GM19397 (cell line): Measurements from ENCODE around the gene MAST4.

ENCODE experiments used
- ATAC-seq: cut with Tn5 transposase; IDR thresholded peaks from one replicate; pipeline ENCODE4 v1.9.1; 2021; ENCODE audit warnings: mild to moderate bottlenecking, moderate library complexity; ENCODE audit not compliant: unreplicated experiment

Gene MAST4

DNA sequence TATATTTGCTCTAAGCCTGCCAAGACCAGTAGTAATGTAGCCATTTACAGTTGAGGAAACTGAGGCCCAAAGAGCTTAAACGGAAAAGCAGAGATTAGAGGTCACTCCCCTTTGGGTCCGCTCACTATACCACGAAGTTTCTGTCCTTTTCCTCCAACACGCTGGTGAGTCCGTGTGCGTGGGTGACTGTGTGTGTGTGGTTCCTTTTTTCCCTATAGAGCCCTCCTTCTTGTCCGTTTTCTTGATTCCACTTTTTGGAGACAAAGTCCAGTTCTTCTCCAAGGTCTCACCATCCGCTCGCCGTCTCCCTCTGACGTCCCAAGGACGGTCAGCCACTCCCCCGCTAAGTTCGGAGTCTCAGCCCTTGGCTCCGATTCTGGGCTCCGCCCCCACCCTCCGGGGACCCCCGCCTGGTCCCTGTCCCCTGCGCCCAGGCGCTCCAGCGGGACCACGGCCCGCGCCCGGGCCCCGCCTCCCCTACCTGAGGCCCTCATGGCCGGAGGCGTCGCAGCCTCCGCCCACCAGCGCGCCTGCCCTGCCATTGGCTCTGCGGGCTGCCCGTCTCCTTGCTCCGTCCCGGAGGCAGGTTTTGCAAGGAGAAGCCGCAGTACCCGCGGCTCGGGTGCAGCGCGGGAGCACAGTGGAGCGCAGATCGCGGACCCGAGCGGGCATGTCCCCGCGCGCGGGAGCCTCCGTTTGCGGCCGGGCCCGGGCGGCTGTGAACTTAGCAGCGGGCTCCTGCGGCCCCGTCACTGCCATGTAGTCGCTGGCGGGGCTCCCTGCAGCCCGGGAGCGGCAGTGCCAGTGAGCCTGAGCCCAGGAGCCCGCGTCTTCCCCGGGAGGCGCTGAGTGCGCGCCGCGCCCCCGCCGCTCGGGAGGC is at the start of gene MAST4:
MAST4 (plus strand) TSS at position 638 of the 880 bp plus-strand sequence. CDS start 263 bp downstream, outside the sequence.
- ATAC-seq, result peak; percentile 98

DNA sequence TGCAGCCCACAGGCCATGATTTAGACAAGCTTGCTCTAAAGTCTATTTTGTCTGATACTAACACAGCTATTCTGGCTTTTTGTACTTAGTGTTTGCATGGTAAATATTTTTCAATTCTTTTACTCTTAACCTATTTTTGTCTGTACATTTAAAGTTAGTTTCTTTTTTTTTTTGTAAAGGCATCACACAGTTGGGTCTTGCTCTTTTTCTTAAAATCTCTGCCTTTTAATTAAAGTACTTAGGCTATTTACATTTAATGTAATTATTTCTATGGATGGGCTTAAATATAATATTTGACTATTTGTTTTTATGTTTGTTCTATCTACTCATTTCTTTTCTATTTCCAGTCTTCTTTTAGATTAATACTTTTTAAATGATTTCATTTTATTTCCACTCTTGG is 49.7 kb upstream of the MAST4 start:
- ATAC-seq, result no peak

- ATAC-seq, result no peak
These were observed 44.9 kb upstream of the MAST4 start for GRCh38 chr5:66551338-66551737.

DNA sequence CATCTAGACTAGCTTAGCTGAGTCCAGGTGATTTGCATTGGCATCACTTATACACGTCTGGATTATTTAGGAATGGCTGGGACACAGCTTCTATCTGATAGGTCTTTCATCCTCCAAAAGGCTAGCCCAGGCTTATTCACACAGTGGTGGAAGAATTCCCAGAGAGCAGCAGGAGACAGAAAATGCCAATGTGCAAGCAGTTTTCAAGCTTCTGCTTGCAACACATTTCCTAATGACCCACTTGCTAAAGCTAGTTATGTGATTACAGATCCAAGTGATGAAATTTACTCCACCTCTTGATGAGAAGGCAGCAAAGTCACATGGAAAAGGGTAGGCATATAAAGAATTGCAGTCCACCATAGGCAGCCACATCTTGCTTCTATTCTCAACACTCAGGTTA is 44.2 kb upstream of the MAST4 start:
- no peak for ATAC-seq

DNA sequence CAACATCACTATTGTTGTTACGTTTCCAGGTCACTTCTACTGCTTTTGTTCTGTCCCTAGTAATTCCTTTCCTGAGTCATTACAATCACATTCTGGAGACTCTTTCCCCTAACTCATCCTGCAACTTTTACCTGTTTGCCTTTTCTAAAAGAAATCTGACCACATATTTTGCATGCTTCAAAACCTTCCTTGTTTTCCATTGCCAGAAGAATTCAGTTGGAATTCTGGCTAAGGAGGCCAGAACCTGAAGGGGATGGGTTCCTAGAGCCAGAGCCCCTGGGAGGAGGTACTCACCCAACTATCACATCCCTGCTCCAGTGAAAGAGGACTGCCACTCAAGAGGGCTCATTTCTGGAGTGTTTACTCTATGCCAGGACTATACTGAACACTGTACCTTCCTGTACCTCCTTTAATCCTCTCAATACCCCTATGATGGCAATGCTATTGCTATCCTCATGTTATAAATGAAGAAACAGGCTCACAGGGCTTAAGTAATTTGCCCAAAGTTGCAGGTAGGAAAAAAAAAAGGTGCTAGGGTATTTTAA is 42.8 kb upstream of the MAST4 start:
- no peak for ATAC-seq

GRCh38 chr5:66553916-66554575 is 42.1 kb upstream of the MAST4 start:
- ATAC-seq, result peak; percentile 97

GRCh38 chr5:66554884-66555283 is 41.3 kb upstream of the MAST4 start:
- ATAC-seq, result no peak

DNA sequence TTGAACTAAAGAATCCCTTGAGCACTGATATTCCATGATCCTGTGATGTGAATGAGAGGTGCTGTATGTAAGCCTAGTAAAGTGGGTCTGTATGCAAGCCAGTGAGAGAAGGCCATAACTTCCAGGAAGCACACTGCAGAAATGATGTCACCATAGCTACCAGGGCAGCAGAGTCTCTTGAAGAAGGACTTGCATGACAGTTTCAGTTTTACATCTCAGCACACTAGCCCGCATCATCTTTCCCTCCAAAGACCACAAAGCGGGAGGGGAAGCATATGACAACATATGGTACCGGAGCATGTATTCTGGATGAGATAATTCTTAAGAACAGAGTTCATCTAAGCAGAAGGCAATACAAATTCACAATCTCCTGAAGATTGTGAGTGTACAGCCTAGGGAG is 37.6 kb upstream of the MAST4 start:
- peak; percentile 38 for ATAC-seq

DNA sequence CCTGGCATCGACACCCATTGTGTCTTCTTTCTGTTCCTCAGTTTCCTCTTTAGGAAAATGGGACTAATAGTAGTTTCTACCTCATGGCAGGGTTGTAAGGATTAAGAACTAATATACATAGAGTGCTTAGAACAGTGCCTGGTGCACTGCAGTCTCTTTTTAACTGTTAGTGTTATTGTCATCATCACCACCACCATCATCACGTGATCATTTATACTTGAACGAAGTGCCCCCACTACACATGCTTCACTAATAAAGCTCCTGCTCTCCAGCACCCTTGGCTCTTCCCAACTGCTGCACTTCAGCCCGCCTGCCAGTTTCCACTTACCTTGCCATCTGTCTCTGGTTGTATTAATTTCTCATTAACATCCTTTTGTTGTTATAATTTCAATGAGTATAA is 35.8 kb upstream of the MAST4 start:
- no peak for ATAC-seq

- no peak for ATAC-seq
These were observed 34.8 kb upstream of the MAST4 start for GRCh38 chr5:66561256-66561990.

DNA sequence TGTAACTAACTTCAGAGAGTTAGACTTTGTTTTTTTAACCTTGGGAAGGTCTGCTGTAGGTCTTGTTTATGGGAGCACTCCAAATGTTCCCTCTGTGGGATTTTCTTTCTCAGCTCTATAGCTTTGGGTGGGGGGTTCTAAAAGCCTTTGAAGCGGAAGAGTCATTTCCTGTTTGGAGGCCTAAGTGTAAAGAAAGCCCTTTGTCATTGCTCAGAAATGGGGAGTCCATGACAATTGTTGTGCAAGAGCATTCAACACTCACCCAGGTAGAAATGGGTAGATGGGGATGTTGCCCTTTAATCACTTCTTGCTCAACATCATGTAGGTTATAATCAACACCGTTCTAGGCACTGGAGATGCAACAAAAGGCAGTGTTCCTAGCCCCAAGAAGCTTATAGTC is 30.3 kb upstream of the MAST4 start:
- ATAC-seq, result no peak

DNA sequence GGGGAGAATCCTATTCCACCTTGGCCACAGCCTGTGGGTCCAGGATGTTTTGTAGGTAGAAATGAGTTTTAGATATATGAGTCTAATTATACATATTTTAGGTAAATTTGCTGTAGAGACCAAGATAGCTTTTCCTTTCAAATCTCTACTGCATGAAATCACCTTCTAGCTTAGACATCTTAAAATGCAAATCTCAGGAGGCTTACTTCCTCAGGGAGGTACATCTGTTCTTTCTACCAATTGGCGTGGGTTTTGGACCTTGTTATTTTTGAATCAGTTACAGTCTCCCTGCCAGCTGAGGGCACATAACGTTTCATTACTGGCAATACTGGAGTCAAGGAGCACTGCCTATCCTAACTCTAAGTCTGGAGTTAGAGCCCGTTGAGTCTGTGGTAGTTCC is 28.7 kb upstream of the MAST4 start:
- no peak for ATAC-seq

- ATAC-seq, result no peak
These were observed 26.0 kb upstream of the MAST4 start for GRCh38 chr5:66570201-66570600.

DNA sequence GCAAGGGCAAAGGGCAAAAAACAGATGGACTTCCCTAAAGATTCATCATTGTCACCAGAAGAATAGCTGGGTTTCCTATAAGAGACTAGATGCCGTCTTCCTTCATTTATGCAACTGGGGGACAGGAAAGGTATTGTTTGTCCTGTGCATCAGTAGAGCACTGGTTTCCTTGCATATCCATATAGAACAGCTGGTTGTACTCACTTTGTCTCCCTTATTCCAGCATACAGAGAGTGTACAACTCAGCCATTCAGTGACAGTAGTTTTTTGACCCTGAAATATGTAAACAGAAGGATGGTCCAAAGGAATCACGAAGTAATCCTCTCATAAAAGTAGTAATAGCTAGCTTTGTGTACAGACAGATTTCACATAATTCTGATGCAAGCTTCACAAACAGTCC is 22.5 kb upstream of the MAST4 start:
- ATAC-seq, result no peak

DNA sequence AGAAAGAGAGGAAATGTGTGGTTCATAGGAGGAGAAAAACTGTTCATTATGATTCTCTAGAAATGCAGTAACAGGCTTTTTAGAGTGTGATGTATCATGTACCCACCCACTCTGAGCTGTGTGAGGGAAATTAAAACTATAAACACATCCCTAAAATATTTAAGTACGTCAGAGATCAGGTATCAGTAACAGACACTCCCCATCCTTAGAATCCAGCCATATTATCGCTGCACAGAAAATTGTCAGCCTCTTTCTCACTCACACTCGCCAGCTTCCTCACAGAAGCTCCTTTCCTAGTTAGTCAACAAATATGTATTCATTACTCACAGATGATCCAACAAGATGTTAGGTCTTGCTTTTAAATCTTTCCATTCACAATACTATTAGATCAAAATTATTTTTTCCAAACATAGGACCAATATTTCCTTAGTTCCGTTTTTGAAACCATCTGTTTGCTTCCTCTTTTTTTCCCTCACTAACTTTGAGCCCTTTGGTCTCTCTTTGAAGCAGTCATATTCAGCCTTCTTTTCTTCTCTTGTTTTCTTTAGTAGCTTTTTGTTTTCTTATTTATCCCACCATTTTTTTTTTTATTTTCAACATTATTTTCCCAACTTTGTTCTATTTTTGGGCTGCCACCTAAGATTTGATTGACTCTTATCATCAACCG is 13.6 kb upstream of the MAST4 start:
- ATAC-seq, result no peak

DNA sequence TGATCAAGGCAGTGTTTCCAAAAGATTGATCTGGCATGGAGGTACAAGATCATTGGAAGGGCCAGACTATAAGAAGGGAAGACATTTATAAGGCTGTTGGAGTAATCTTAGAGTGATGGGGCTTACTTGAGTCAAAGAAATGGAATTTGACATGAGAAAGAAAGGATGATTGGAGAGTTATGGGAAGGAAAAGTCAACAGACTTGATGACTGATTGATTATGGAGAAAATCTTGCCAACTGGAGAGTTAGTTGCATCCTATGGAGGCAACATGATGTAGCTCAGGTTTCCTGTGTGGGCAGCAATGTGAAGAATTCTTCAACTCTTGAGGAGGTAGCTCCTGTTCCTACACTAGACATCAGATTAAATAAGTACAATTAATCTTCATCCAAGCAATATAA is 10.9 kb upstream of the MAST4 start:
- no peak for ATAC-seq

GRCh38 chr5:66587771-66588170 is 8.4 kb upstream of the MAST4 start:
- no peak for ATAC-seq

GRCh38 chr5:66596636-66597182 is 516 bp downstream of the MAST4 start:
- ATAC-seq, result peak; percentile 29

DNA sequence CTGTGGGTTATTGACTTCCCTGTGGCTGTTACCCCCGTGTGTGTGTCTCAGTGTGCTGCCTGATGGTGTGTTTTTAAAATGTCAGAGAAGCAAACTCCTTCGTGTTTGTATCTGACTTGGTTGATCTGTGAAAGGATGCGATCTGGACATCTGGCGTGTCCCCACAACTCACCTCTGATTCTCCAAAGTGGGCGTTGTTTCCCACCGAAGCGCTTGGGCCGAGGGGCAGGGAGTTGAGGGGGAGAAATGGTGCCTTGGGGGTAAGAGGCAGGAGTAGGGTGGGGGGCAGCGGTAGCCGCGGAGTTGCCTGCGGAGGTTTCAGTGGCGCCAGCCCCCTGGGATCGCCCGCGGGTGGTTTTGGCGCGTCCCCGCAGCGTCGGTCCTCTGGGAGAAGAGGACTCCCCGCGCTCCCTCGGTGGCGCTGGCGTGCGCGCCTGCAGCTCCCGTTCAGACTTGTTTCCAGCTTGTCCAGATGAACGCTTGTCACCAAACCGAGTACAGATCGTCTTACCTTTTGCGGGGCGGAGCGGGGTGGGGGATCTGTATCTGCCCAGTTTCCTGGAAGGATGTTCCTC is 1.1 kb downstream of the MAST4 start:
- ATAC-seq, result no peak

DNA sequence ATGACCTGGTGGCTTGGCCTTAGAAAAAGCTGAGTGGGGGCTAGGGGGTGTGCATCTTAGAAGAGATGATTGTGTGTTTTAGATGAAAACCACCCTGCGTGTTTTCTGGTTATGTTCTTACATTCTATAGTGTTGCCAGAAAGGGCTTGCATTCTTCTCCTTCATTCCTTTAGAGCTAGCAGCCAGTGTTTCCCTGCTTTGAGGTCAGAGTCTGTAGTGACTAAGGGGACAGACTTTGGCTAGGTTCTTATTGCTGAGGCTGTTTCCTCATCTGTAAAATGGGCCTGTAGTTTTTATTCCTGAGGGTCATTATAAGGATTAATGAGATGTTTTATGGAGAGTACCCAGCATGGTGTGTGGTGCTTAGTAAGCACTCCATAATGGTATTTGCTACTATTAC is 6.4 kb downstream of the MAST4 start:
- no peak for ATAC-seq
